Measurements from ENCODE around the gene PMAIP1.
"Not testable (repeated sequence)": the region's sequence is repeated elsewhere in the genome, so short reads cannot be mapped to it uniquely, and the experiment has no call there.

Gene PMAIP1

GRCh38 chr18:59884351-59884750, 15.4 kb upstream of the PMAIP1 start:
- Histone ChIP-seq H3K36me3 (ENCODE audit: control insufficient read depth in 5 of 5, insufficient read depth in 5 of 5, low read length in 5 of 5) (no peaks in the 10 kb centered on the region), H3K4me1 (ENCODE audit: control insufficient read depth in 5 of 5, insufficient read depth in 5 of 5, low read length in 5 of 5) (peaks cover 0 to 19% (median 4%) of the 10 kb centered on the region in 5 donors), H3K27me3 (ENCODE audit: control insufficient read depth in 5 of 5, insufficient read depth in 4 of 5, low read length in 5 of 5) (no peaks in the 10 kb centered on the region), H3K9ac (ENCODE audit: low read length in 5 of 5) (no peak overlapping the region), H3K4me3 (ENCODE audit: low read depth in 1 of 5, low read length in 5 of 5) (no peak overlapping the region), H3K27ac (ENCODE audit: low read depth, low read length) (no peak overlapping the region), H3K9me3 (ENCODE audit: control insufficient read depth in 5 of 5, low read length in 5 of 5) (no peaks in the 10 kb centered on the region)

- H3K27me3 ChIP-seq (ENCODE audit: control insufficient read depth in 5 of 5, insufficient read depth in 4 of 5, low read length in 5 of 5): no peaks in the 10 kb centered on the region
- H3K27ac ChIP-seq (ENCODE audit: low read depth, low read length): no peak overlapping the region
- no peak overlapping the region for H3K9ac ChIP-seq (ENCODE audit: low read length in 5 of 5)
- H3K4me3 ChIP-seq (ENCODE audit: low read depth in 1 of 5, low read length in 5 of 5): peak overlapping the region in 1 of 5 donors; percentile 19
- no peaks in the 10 kb centered on the region for H3K9me3 ChIP-seq (ENCODE audit: control insufficient read depth in 5 of 5, low read length in 5 of 5)
- H3K36me3 ChIP-seq (ENCODE audit: control insufficient read depth in 5 of 5, insufficient read depth in 5 of 5, low read length in 5 of 5): no peaks in the 10 kb centered on the region
- H3K4me1 ChIP-seq (ENCODE audit: control insufficient read depth in 5 of 5, insufficient read depth in 5 of 5, low read length in 5 of 5): peaks cover 0 to 19% (median 4%) of the 10 kb centered on the region in 5 donors
Observed at GRCh38 chr18:59885579-59886163, 14.1 kb upstream of the PMAIP1 start.

DNA sequence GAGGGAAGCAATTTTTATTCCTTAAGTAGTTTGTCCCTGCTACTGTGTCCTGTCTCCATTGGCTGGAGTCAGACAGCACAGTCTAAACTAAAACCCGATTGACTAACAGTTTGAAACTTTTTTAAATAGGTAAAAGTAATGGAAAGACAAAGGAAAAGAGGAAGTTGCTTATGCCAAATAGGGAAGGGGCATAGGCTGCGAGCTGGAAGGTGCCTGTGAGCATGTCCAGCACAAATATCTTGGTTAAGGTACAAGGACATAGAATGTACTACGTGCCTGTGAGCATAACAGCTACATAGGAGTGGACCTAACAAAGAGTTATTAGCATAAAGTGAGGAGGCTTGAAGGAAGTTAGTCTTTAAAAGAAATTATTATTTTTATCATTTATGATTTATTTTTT, 13.4 kb upstream of the PMAIP1 start:
- H3K9ac ChIP-seq (ENCODE audit: low read length in 5 of 5); H3K27ac ChIP-seq (ENCODE audit: low read depth, low read length); H3K4me3 ChIP-seq (ENCODE audit: low read depth in 1 of 5, low read length in 5 of 5); H3K27me3 ChIP-seq (ENCODE audit: control insufficient read depth in 5 of 5, insufficient read depth in 4 of 5, low read length in 5 of 5); H3K36me3 ChIP-seq (ENCODE audit: control insufficient read depth in 5 of 5, insufficient read depth in 5 of 5, low read length in 5 of 5); H3K9me3 ChIP-seq (ENCODE audit: control insufficient read depth in 5 of 5, low read length in 5 of 5): not testable (repeated sequence)
- peaks cover 0 to 19% (median 4%) of the 10 kb centered on the region in 5 donors for H3K4me1 ChIP-seq (ENCODE audit: control insufficient read depth in 5 of 5, insufficient read depth in 5 of 5, low read length in 5 of 5)

DNA sequence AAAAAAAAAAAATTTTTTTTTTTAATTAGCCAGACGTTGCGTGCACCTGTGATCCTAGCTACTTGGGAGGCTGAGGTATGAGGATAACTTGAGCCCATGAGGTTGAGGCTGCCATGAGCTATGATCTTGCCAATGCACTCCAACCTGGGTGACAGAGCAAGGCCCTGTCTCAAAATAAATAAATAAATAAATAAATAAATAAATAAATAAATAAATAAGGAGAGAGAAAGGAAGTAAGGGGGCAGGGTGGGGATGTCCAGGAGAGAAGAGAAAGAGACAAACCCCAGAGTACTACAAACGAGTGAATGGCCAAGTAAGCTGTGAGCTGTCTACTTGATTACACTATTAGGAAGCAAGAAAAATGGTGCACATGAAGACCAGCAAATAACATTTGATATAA, 7.7 kb upstream of the PMAIP1 start:
- no peaks in the 10 kb centered on the region for H3K4me1 ChIP-seq (ENCODE audit: control insufficient read depth in 5 of 5, insufficient read depth in 5 of 5, low read length in 5 of 5)
- H3K9ac ChIP-seq (ENCODE audit: low read length in 5 of 5): no peak overlapping the region
- no peaks in the 10 kb centered on the region for H3K27me3 ChIP-seq (ENCODE audit: control insufficient read depth in 5 of 5, insufficient read depth in 4 of 5, low read length in 5 of 5)
- H3K9me3 ChIP-seq (ENCODE audit: control insufficient read depth in 5 of 5, low read length in 5 of 5): no peaks in the 10 kb centered on the region
- H3K36me3 ChIP-seq (ENCODE audit: control insufficient read depth in 5 of 5, insufficient read depth in 5 of 5, low read length in 5 of 5): no peaks in the 10 kb centered on the region
- no peak overlapping the region for H3K4me3 ChIP-seq (ENCODE audit: low read depth in 1 of 5, low read length in 5 of 5)
- no peak overlapping the region for H3K27ac ChIP-seq (ENCODE audit: low read depth, low read length)

- no peak overlapping the region for H3K9ac ChIP-seq (ENCODE audit: low read length in 5 of 5)
- no peaks in the 10 kb centered on the region for H3K36me3 ChIP-seq (ENCODE audit: control insufficient read depth in 5 of 5, insufficient read depth in 5 of 5, low read length in 5 of 5)
- no peak overlapping the region for H3K27ac ChIP-seq (ENCODE audit: low read depth, low read length)
- H3K27me3 ChIP-seq (ENCODE audit: control insufficient read depth in 5 of 5, insufficient read depth in 4 of 5, low read length in 5 of 5): peaks cover 0 to 14% (median 4%) of the 10 kb centered on the region in 5 donors
- H3K4me1 ChIP-seq (ENCODE audit: control insufficient read depth in 5 of 5, insufficient read depth in 5 of 5, low read length in 5 of 5): peaks cover 0 to 3% (median 3%) of the 10 kb centered on the region in 5 donors
- H3K9me3 ChIP-seq (ENCODE audit: control insufficient read depth in 5 of 5, low read length in 5 of 5): no peaks in the 10 kb centered on the region
- H3K4me3 ChIP-seq (ENCODE audit: low read depth in 1 of 5, low read length in 5 of 5): no peak overlapping the region
Observed at GRCh38 chr18:59893971-59894370, 5.8 kb upstream of the PMAIP1 start.

- H3K27ac ChIP-seq (ENCODE audit: low read depth, low read length): no peak overlapping the region
- H3K27me3 ChIP-seq (ENCODE audit: control insufficient read depth in 5 of 5, insufficient read depth in 4 of 5, low read length in 5 of 5): peaks cover 0 to 36% (median 7%) of the 10 kb centered on the region in 5 donors
- H3K36me3 ChIP-seq (ENCODE audit: control insufficient read depth in 5 of 5, insufficient read depth in 5 of 5, low read length in 5 of 5): no peaks in the 10 kb centered on the region
- no peak overlapping the region for H3K4me3 ChIP-seq (ENCODE audit: low read depth in 1 of 5, low read length in 5 of 5)
- no peaks in the 10 kb centered on the region for H3K9me3 ChIP-seq (ENCODE audit: control insufficient read depth in 5 of 5, low read length in 5 of 5)
- H3K4me1 ChIP-seq (ENCODE audit: control insufficient read depth in 5 of 5, insufficient read depth in 5 of 5, low read length in 5 of 5): peaks cover 0 to 22% (median 19%) of the 10 kb centered on the region in 5 donors
- H3K9ac ChIP-seq (ENCODE audit: low read length in 5 of 5): no peak overlapping the region
Observed at GRCh38 chr18:59897321-59897954, 2.4 kb upstream of the PMAIP1 start.

DNA sequence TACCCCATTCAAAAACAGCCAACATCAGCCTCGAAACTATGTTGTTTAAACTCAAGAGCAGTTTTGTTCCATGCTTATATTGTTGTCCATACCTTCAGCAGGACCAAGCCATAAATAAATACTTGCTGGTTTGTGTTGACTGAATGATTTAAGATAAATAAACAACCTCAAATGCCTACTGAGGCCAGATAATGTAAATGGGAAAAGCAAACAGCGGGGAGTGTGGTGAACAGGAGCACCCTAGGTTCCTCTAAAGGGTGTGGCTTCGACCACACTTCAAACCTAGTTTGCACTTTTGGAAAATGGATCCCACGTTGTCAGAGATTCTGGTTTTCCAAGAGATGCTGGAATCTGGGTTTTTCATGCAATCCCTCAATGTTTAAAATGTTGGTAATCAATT, 1.7 kb upstream of the PMAIP1 start:
- Histone ChIP-seq H3K36me3 (ENCODE audit: control insufficient read depth in 5 of 5, insufficient read depth in 5 of 5, low read length in 5 of 5) (no peaks in the 10 kb centered on the region), H3K4me3 (ENCODE audit: low read depth in 1 of 5, low read length in 5 of 5) (no peak overlapping the region), H3K4me1 (ENCODE audit: control insufficient read depth in 5 of 5, insufficient read depth in 5 of 5, low read length in 5 of 5) (peaks cover 0 to 22% (median 19%) of the 10 kb centered on the region in 5 donors), H3K27ac (ENCODE audit: low read depth, low read length) (no peak overlapping the region), H3K27me3 (ENCODE audit: control insufficient read depth in 5 of 5, insufficient read depth in 4 of 5, low read length in 5 of 5) (peaks cover 0 to 39% (median 8%) of the 10 kb centered on the region in 5 donors), H3K9ac (ENCODE audit: low read length in 5 of 5) (no peak overlapping the region), H3K9me3 (ENCODE audit: control insufficient read depth in 5 of 5, low read length in 5 of 5) (no peaks in the 10 kb centered on the region)

DNA sequence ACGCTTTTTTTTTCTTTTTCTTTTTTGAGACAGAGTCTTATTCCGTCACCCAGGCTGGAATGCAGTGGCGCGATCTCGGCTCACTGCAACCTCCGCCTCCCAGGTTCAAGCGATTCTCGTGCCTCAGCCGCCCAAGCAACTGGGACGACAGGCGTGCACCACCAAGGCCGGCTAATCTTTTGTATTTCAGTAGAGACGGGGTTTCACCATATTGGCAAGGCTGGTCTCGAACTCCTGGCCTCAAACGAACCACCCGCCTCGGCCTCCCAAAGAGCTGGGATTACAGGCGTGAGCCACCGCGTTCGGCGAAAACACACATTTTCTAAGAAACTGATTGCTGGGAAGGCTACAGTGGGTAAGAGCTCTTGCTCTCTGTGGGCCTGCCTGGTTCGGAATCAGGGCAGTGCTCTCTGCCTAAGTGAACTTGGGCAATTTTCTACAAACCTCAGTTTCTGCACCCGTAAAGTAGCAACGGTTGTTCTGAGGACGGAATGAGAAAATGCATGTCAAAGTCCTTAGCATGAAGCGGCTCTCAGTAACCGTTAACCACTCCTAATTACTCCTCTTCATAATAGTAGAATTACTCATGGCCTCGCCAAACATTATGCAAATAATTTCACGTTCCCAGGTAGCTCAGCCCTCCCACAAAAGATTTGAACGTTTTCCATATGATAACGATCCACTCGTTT, 1.0 kb upstream of the PMAIP1 start:
- H3K4me1 ChIP-seq (ENCODE audit: control insufficient read depth in 5 of 5, insufficient read depth in 5 of 5, low read length in 5 of 5): peaks cover 0 to 22% (median 19%) of the 10 kb centered on the region in 5 donors
- H3K36me3 ChIP-seq (ENCODE audit: control insufficient read depth in 5 of 5, insufficient read depth in 5 of 5, low read length in 5 of 5): no peaks in the 10 kb centered on the region
- H3K9me3 ChIP-seq (ENCODE audit: control insufficient read depth in 5 of 5, low read length in 5 of 5): no peaks in the 10 kb centered on the region
- H3K27me3 ChIP-seq (ENCODE audit: control insufficient read depth in 5 of 5, insufficient read depth in 4 of 5, low read length in 5 of 5): peaks cover 0 to 39% (median 8%) of the 10 kb centered on the region in 5 donors
- H3K9ac ChIP-seq (ENCODE audit: low read length in 5 of 5): peak overlapping the region in 2 of 5 donors; percentile 43 to 53
- peak overlapping the region; percentile 59 to 79 (median 69) for H3K4me3 ChIP-seq (ENCODE audit: low read depth in 1 of 5, low read length in 5 of 5)
- no peak overlapping the region for H3K27ac ChIP-seq (ENCODE audit: low read depth, low read length)

- no peaks in the 10 kb centered on the region for H3K36me3 ChIP-seq (ENCODE audit: control insufficient read depth in 5 of 5, insufficient read depth in 5 of 5, low read length in 5 of 5)
- peak overlapping the region in 3 of 5 donors; percentile 56 to 62 (median 61) for H3K9ac ChIP-seq (ENCODE audit: low read length in 5 of 5)
- peaks cover 0 to 35% (median 22%) of the 10 kb centered on the region in 5 donors for H3K4me1 ChIP-seq (ENCODE audit: control insufficient read depth in 5 of 5, insufficient read depth in 5 of 5, low read length in 5 of 5)
Observed at GRCh38 chr18:59900222-59901128, 679 bp downstream of the PMAIP1 start.

More at GRCh38 chr18:59900222-59901128, 679 bp downstream of the PMAIP1 start:
- Histone ChIP-seq H3K4me3 (ENCODE audit: low read depth in 1 of 5, low read length in 5 of 5) (peak overlapping the region; percentile 61 to 79 (median 73)), H3K9me3 (ENCODE audit: control insufficient read depth in 5 of 5, low read length in 5 of 5) (no peaks in the 10 kb centered on the region), H3K27ac (ENCODE audit: low read depth, low read length) (peak overlapping the region; percentile 21), H3K27me3 (ENCODE audit: control insufficient read depth in 5 of 5, insufficient read depth in 4 of 5, low read length in 5 of 5) (peaks cover 0 to 42% (median 13%) of the 10 kb centered on the region in 5 donors)
